Activated naive CD8-positive, alpha-beta T cell treated with anti-CD3 and anti-CD28 coated beads, Interleukin-2, amount 10 ng/mL, durations not matched to agents 7 days and 5 days (primary cell): ENCODE data around the gene SORCS2. TPM values are rescaled to one million over a fixed set of nuclear protein-coding genes. Genes with fewer than 3 reads are reported as not detected.

ENCODE experiments used
- ATAC-seq: fragments of 150-1000 bp; cut with Tn5 transposase; one replicate; pipeline ENCODE4 v1.10.0; 2021; ENCODE audit warnings: low read depth, moderate library complexity
- POLR2A ChIA-PET: fragments of 350-600 bp; sonication (Branson Sonifier 250); formaldehyde crosslinking; loops from one replicate; lab custom pipeline; 2021; ENCODE audit warnings: antibody characterized with exemption; lab: Charles Lee
- DNase-seq: peaks from one replicate; pipeline ENCODE4 v3.0.0; 2021
- H3K27ac Mint-ChIP-seq: one replicate; pipeline ENCODE4 v1.8.0; 2022; ENCODE audit warnings: mild to moderate bottlenecking, mixed read lengths
- H3K27me3 Mint-ChIP-seq: one replicate; pipeline ENCODE4 v1.8.0; 2022; ENCODE audit warnings: mild to moderate bottlenecking, moderate library complexity, mixed read lengths
- H3K36me3 Mint-ChIP-seq: one replicate; pipeline ENCODE4 v1.8.0; 2021; ENCODE audit warnings: mild to moderate bottlenecking, mixed read lengths
- H3K4me1 Mint-ChIP-seq: one replicate; pipeline ENCODE4 v1.8.0; 2021; ENCODE audit warnings: mixed read lengths
- H3K4me3 Mint-ChIP-seq: one replicate; pipeline ENCODE4 v1.8.0; 2022; ENCODE audit warnings: mild to moderate bottlenecking, moderate library complexity, mixed read lengths
- H3K9me3 Mint-ChIP-seq: one replicate; pipeline ENCODE4 v1.8.0; 2021; ENCODE audit warnings: mixed read lengths
- total RNA-seq, 2 experiments: library from RNA; stranded (reverse); gene quantifications; one replicate each; pipeline ENCODE4 v1.2.3, GENCODE V29; 2021

The SORCS2 gene
- total RNA-seq, 2 experiments from 2014 or later = not detected

- Mint-ChIP-seq H3K4me3 (no peak overlapping the region), H3K9me3 (no peaks in the 10 kb centered on the region), H3K27ac (no peak overlapping the region), H3K27me3 (peaks cover 4% of the 10 kb centered on the region), H3K36me3 (no peaks in the 10 kb centered on the region), H3K4me1 (peaks cover 2% of the 10 kb centered on the region)
- POLR2A ChIA-PET = no interaction called here
- no peak for DNase-seq
- no peak for ATAC-seq
Measured at GRCh38 chr4:7299908-7300710, 107.8 kb downstream of the SORCS2 start.

GRCh38 chr4:7300711-7301095 is 108.4 kb downstream of the SORCS2 start:
- no peaks in the 10 kb centered on the region for H3K36me3 Mint-ChIP-seq
- no peak overlapping the region for H3K4me3 Mint-ChIP-seq
- POLR2A ChIA-PET = no interaction called here
- H3K27ac Mint-ChIP-seq = no peak overlapping the region
- H3K27me3 Mint-ChIP-seq = peaks cover 4% of the 10 kb centered on the region
- DNase-seq (no peak), ATAC-seq (no peak)
- no peaks in the 10 kb centered on the region for H3K9me3 Mint-ChIP-seq
- H3K4me1 Mint-ChIP-seq = peaks cover 2% of the 10 kb centered on the region

DNA sequence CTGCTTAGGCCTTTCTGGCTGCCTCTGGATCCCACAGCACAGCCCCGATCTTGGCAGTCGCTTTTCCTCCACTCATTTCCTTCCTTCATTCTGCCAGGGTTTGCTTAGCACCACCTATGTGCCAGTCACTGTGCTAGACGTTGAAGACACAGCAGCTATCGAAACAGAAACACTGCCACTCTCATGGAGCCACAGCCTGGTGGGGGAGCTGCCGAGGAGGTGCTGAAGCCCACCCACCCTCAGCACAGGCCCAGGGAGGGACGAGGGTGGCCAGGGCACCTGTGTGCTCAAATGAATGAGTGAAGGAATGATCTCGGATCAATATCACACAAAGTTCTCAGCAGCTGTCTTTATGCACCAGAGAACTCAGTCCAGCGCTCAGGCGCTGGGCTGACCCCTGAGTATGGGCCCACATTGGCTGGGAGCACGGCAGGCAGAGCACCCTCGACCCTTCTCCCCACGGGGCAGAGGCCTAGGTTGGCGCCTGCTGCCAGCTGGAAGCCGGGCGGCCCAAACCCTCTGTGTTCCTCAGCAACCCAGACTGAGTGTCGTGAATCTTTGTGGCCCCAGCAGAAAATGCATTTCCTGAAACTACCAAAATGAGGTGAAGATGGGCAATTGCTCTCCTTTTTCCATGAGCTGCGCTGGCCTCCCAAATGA is 108.9 kb downstream of the SORCS2 start:
- H3K9me3 Mint-ChIP-seq = no peaks in the 10 kb centered on the region
- POLR2A ChIA-PET = no interaction called here
- H3K4me3 Mint-ChIP-seq = no peak overlapping the region
- no peak for DNase-seq
- no peak overlapping the region for H3K27ac Mint-ChIP-seq
- no peaks in the 10 kb centered on the region for H3K36me3 Mint-ChIP-seq
- no peak for ATAC-seq
- peaks cover 4% of the 10 kb centered on the region for H3K27me3 Mint-ChIP-seq
- H3K4me1 Mint-ChIP-seq = peaks cover 2% of the 10 kb centered on the region

DNA sequence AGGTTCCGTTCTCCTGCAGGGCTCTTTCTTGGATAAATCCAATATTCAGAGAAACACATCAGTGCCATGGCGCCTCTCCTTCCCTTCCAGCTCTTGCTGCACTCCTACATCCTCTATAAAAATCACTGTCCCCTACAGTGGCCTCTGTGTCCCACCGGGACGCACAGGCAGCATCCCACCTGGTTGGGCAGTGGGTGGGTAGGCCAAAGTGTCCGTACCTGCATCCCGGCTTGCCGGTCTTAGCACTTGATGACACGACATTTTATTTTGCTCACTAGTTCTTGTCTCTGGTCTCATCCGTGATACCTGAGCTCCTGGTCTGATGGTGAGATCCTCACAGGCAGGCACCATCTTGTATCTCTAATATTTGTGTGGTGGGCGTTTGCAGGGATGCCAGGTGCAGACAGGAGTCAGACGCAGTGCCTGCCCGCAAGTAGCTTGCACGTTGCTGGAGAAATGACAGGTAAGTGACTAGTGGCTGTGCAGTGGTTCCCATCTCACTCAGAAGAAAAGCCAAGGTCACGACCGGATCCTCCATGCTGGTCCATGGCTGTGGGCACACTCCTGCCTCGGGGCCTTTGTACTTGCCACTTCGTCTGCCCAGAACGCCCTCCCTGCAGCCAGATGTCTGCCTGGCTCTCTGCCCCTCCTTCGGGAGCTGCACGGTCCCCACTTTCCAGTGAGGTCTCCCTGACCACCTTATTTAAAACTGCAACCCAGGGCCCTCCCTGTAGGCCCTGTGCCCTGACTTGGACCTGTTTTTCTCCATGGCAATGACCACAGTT is 109.7 kb downstream of the SORCS2 start:
- H3K4me3 Mint-ChIP-seq = no peak overlapping the region
- peaks cover 4% of the 10 kb centered on the region for H3K27me3 Mint-ChIP-seq
- DNase-seq = no peak
- no peak overlapping the region for H3K27ac Mint-ChIP-seq
- ATAC-seq = no peak
- POLR2A ChIA-PET = no interaction called here
- H3K9me3 Mint-ChIP-seq = no peaks in the 10 kb centered on the region
- peaks cover 2% of the 10 kb centered on the region for H3K4me1 Mint-ChIP-seq
- no peaks in the 10 kb centered on the region for H3K36me3 Mint-ChIP-seq

DNA sequence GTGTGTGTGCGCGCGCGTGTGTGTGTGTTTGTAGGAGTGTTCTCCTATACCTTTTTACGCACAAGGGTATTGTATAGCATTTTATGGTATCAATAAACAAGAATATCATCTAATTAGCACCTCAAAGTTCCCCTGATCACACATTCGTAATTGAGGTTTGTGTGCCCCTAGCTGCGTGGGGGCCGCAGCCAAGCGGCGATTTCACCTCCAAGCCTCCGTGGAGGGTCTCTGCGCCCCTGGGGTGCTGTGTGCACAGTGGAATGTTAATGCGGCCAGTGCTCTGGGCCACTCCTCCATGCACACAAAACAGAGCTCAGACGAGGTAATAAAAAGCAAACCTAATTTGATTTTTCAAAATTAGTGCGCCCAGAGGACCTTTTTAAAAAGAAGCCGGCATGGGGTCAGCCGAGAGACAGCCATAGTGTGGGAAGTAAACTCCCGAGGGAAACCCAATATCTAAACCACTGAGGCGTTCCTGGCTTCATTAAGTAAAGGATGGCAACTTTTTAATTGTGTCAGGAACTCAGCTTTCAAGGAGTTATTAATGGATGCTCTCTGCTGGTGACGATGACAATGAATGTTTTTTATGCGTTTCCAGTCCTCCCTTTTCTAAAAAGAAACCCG is 110.6 kb downstream of the SORCS2 start:
- no peaks in the 10 kb centered on the region for H3K36me3 Mint-ChIP-seq
- H3K4me3 Mint-ChIP-seq = no peak overlapping the region
- POLR2A ChIA-PET = no interaction called here

GRCh38 chr4:7303561-7303960 is 111.2 kb downstream of the SORCS2 start:
- DNase-seq (no peak), ATAC-seq (no peak)
- H3K36me3 Mint-ChIP-seq = no peaks in the 10 kb centered on the region
- peaks cover 2% of the 10 kb centered on the region for H3K4me1 Mint-ChIP-seq
- peaks cover 4% of the 10 kb centered on the region for H3K27me3 Mint-ChIP-seq
- H3K4me3 Mint-ChIP-seq = no peak overlapping the region
- POLR2A ChIA-PET = no interaction called here
- H3K9me3 Mint-ChIP-seq = no peaks in the 10 kb centered on the region
- no peak overlapping the region for H3K27ac Mint-ChIP-seq

More for the DNA sequence above, 110.6 kb downstream of the SORCS2 start:
- DNase-seq (no peak), ATAC-seq (no peak)
- Mint-ChIP-seq H3K9me3 (no peaks in the 10 kb centered on the region), H3K4me1 (peaks cover 2% of the 10 kb centered on the region), H3K27me3 (peaks cover 4% of the 10 kb centered on the region), H3K27ac (no peak overlapping the region)

GRCh38 chr4:7304436-7304835 is 112.1 kb downstream of the SORCS2 start:
- no peak overlapping the region for H3K27ac Mint-ChIP-seq
- H3K36me3 Mint-ChIP-seq = no peaks in the 10 kb centered on the region
- ATAC-seq (no peak), DNase-seq (no peak)
- no peaks in the 10 kb centered on the region for H3K9me3 Mint-ChIP-seq
- no peak overlapping the region for H3K4me3 Mint-ChIP-seq
- H3K4me1 Mint-ChIP-seq = no peaks in the 10 kb centered on the region
- POLR2A ChIA-PET = no interaction called here
- H3K27me3 Mint-ChIP-seq = peaks cover 4% of the 10 kb centered on the region

GRCh38 chr4:7306021-7306965 is 114.0 kb downstream of the SORCS2 start:
- Mint-ChIP-seq H3K27me3 (no peaks in the 10 kb centered on the region), H3K36me3 (no peaks in the 10 kb centered on the region), H3K4me1 (no peaks in the 10 kb centered on the region), H3K9me3 (no peaks in the 10 kb centered on the region), H3K4me3 (no peak overlapping the region), H3K27ac (no peak overlapping the region)
- POLR2A ChIA-PET = no interaction called here
- ATAC-seq (no peak), DNase-seq (no peak)

GRCh38 chr4:7306986-7307385 is 114.6 kb downstream of the SORCS2 start:
- no peaks in the 10 kb centered on the region for H3K9me3 Mint-ChIP-seq
- POLR2A ChIA-PET = no interaction called here
- H3K36me3 Mint-ChIP-seq = no peaks in the 10 kb centered on the region
- no peak overlapping the region for H3K4me3 Mint-ChIP-seq
- no peaks in the 10 kb centered on the region for H3K4me1 Mint-ChIP-seq
- no peak overlapping the region for H3K27ac Mint-ChIP-seq
- DNase-seq (no peak), ATAC-seq (no peak)
- no peaks in the 10 kb centered on the region for H3K27me3 Mint-ChIP-seq

DNA sequence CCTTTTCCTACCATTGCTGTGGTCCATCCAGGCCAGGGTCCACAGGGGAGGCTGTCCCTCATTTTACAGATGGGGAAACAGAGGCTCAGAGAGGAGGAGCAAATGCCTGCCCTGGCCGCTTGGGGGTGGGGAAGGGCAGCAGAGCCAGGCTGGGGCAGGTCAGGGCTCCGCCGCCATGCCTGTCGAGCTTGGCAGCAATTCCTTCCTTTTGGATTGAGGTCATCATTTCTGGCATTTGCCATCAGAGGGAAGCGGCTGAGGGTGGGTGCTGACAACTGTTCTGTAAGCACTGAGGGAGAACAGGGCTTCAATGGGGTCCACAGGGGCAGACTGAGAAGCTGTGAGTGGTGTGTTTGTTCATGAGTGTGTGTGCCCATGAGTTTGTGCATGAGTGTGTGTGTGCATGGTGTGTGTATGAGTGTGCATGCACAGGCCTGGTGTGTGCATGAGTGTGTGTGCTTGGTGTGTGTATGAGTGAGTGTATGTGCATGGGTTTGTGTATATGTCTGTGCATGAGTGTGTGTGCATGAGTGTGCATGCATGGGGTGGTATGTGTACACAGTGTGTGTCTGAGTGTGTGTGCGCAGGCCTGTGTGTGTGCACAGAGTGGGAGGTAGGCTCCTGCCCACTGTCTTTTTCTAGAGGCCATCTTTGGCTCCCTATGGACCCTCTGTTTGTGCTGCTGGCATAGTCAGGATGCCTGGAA is 115.2 kb downstream of the SORCS2 start:
- no peaks in the 10 kb centered on the region for H3K36me3 Mint-ChIP-seq
- no peaks in the 10 kb centered on the region for H3K9me3 Mint-ChIP-seq
- ATAC-seq (no peak), DNase-seq (no peak)
- POLR2A ChIA-PET = no interaction called here
- no peak overlapping the region for H3K27ac Mint-ChIP-seq
- no peak overlapping the region for H3K4me3 Mint-ChIP-seq
- no peaks in the 10 kb centered on the region for H3K27me3 Mint-ChIP-seq
- no peaks in the 10 kb centered on the region for H3K4me1 Mint-ChIP-seq

DNA sequence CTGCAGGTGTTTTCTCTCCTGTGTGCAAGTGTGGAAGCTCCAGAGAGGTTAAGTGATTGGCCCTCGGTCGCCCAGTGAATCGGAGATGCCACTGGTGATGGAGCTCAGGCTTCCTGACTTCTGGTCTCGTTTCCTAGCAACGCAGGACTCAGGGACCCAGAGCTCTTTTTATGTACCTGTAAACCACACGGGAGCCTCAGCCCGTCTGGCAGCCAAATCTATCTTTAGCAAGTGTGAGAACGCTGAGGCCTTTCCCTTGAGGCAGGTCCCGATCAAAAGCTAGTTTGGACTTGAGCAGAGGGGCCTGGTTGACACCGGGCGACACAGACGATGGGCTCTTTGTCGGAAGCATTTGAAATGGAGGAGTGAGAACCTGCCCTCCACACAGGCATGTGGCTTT is 116.8 kb downstream of the SORCS2 start:
- Mint-ChIP-seq H3K4me3 (no peak overlapping the region), H3K9me3 (no peaks in the 10 kb centered on the region), H3K27me3 (no peaks in the 10 kb centered on the region), H3K36me3 (no peaks in the 10 kb centered on the region), H3K27ac (no peak overlapping the region), H3K4me1 (no peaks in the 10 kb centered on the region)
- POLR2A ChIA-PET = no interaction called here
- no peak for ATAC-seq
- DNase-seq = no peak
